GM21381 (cell line): Measurements from ENCODE around the gene LTBP2.
"Not testable (repeated sequence)": the region's sequence is repeated elsewhere in the genome, so short reads cannot be mapped to it uniquely, and the experiment has no call there.

Source experiments
- ATAC-seq: cut with Tn5 transposase; IDR thresholded peaks from one replicate; pipeline ENCODE4 v1.9.1; 2021; ENCODE audit warnings: mild to moderate bottlenecking, moderate library complexity; ENCODE audit not compliant: unreplicated experiment

LTBP2 gene

DNA sequence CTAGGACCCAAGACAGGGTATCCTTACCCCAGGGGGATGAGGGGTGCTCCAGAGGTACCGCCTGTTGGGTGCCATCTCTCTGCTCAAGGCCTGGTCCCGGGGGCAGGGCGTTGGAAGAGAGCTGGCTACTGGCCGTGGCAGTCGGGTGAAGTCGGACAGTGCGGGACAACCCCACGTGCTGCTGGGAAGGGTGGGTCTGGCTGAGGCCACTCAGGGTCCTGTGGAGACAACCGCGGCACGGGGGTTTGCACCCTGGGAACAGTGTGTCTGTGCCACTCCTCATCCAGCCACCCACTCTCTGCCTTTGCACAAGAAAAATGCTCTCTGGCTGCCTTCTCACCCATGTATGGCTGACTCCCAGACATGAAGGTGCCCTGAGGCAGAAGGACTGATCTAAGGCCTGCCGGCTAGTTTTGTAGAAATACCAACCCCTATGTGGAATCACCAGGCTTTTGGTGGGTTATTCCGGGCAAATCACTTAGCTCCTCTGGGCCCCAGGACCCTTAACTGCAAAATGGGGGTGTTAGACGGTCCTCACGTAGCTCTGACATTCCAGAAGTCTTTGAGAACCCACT lies 56.5 kb downstream of the LTBP2 start:
- ATAC-seq: no peak

DNA sequence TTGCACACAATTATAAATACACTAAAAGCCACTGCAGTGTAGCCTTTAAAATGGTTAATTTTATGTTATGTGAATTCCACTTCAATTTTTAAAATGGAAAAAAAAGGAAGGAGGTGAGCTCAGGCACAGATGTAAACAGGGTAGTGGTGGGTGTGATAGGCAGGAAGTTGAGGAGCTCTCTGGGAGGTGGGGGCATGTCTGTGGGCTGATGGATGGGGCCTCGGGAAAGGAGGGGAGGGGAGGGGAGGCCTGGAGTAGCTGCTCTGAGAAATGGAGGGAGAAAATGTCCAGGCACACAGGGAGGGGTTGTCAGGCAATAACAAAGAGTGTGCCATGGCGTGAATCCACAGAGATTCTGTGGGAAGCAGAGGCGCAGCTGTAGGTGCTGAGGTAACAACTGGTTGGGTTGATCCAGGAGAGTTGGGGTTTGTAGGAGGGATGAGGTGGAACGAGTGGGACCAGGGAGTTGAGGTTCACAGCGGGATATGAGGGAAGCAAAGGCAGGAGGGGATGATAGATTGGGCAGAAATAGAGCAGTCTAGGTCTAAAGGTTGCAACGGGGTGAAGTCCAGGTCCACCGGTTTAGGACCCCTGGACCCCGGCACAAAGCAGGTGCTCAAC lies 57.2 kb downstream of the LTBP2 start:
- ATAC-seq: no peak

DNA sequence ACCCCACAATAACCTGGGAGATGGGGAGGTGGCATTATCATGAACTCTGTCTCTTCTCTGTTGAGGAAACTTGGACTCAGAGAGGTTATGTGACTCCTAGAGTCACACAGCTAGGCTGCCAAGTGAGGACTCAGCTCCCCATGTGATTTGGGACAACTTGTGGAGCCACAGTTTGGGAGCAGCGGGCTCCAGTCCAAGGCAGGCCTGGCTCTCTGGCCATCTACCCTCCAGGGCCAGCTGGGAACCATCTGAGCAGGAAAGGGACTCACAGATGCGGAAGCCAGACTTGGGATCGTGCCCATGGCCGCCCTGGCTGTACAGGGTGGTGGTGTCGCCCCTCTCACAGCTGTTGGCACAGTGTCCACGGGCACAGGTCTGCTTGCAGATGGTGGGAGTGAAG lies 59.4 kb downstream of the LTBP2 start:
- no peak for ATAC-seq

DNA sequence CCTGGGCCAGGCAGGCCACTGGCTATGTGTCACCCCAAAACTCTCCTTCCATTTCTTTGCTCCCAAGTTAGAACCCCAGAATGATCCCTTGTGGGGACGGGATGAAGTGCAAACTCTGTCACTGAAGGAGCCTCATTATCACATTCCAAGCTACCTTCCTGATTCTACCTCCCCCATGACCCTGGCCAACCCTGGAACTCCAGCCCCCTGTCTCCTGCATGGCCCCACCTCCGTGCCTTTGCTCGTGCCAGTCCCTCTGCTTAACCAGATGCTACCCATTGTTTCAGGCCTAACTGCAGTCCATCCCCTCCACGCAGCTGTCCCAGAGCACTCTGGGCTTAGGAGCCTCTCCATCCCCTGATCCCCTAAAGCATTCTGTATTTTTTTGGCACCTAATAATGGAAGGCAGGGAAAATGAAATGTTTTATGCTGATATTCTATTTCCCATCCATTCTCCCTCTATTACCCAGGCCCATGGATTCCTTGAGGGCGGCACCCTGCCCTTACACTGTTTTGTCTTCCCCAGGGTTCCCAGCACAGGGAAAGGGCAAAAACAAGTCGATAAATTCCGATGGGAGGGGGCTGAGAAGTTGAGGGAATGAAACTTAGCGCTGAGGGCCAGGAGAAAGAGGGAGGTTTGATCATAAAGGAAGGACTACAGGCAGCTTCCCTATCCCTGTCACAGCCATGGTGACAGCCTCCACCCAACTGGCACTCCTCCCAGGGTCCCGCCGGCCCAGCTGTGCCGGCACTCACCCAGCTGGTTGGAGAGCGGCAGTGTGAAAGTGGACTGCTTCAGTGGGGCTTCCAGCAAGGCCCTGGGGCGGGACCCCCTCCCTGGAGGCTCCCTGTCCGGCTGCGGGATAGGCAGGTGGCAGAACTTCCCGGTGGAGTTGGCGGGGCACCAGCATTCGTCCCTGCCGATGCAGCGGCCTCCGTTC lies 60.3 kb downstream of the LTBP2 start:
- ATAC-seq: no peak

DNA sequence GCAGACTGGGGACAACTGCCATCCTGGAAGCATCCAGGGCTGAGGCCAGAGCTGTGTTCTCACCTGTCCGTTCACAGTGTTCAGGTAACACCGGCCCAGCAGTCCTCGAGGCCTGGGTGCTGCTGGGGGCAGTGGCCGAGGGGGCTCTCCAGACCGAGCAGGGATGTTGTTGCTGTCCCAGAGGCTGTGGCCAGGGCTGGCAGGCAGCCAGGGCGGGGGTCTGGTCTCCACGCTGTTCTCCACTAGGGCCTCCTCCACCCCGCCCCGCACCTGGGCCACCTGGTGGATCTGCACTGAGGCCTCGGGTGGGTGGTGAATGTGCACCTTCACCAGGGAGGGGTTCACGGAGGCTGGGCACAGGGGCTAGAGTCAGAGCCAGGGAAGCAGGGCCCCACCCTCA lies 61.0 kb downstream of the LTBP2 start:
- ATAC-seq: no peak

DNA sequence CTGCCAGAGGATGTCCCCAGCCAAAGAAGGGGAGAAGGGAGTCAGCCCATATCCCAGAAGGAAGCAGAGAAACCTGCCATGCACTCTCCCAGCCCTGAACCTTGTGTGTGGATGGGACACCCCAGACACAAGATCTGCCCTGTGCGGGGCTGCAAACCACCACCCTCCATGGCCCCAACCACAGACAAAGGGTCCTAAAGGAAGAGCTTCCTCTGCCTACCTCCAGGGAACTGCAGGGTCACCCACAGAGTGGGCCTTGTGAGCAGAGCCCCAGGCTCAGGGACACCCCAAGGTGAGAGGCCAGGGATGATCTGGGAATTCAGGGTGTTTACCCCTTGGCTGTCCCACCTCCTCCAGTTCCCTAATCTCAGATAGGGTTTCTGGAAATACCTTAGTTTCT lies 62.0 kb downstream of the LTBP2 start:
- ATAC-seq: no peak

DNA sequence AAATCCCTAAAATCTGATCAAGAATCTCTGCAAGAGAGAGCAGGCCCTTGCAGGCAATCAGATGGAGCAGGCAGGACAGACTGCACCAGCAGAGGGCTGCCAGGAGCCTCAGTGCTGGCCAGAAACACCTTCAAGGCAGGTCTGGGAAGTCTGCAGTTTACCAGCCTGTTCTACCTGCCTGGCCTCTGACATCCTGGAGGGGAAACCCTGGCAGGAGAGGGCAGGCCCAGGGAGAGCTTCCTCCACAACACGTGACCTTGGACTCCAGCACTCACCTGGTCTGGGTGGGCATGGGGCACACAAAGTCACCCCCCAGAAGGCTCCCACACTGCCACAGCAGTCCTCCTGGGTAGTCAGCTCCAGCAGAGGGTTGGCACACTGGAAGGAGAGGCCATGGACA lies 62.4 kb downstream of the LTBP2 start:
- ATAC-seq: no peak

DNA sequence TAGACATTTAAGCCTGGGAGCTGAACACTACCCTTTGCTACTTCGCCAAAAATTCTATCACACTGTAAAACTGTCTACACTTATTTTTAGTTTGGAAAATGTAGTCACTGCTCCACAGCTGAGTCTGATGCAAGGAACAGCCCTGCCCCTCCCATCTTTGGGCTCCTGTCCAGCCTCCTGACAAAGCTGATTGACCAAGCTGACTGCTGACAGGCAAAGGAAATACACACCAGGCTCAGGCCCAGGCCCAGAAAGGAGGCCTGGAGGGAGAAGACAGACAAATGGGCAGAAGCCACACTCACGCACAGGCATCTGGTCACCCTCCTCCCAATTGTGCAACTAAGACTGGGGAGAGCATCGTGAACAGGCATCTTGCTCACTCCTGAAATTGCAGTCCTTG lies 63.2 kb downstream of the LTBP2 start:
- ATAC-seq: no peak

DNA sequence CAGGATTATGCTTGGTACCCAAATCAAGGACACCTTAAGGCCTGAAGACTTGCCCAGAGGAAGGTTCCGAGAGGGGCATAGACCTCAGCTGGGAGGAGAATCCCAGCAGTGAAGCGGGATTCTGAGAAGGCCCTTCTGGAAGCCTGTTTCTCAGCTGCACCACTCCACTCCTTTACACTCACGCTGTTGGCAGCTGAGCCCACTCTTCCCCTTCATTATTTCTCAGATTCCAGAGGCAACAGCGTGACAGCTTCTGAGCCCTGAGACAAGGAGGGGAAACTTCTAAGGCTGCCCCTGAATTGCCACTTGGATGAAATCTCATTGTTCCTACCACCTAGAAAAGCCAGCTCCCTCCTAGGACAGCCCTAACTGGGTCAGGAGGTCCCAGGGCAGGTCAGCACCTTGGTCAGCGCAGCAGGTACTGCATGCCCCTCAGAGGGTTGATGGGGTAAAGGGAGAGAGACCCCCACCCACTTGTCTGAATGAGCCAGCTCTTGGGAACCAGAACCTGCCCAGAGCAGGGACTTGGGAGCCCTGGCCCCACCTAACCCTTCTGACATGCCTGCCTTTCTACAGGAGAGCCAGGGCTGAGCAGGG lies 64.6 kb downstream of the LTBP2 start:
- ATAC-seq: no peak

DNA sequence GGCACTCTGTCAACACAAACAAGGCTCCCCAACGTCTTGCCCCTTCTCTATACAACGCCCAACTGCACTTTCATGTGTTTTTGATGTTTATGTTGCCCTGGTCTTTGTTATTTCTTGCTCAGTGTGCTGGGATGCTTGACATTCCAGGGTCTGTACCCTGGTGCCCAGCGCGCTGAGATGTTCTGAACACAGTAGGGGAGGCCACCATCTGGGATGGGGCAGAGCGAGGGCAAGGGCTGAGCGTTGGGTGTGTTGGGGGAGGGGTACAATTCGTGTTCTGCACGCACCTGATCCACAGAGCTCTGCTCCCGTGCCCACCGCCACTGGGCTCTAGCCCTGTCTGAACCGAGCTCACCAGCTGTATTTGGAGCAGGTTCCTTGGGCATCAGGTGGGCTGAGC lies 65.6 kb downstream of the LTBP2 start:
- no peak for ATAC-seq

DNA sequence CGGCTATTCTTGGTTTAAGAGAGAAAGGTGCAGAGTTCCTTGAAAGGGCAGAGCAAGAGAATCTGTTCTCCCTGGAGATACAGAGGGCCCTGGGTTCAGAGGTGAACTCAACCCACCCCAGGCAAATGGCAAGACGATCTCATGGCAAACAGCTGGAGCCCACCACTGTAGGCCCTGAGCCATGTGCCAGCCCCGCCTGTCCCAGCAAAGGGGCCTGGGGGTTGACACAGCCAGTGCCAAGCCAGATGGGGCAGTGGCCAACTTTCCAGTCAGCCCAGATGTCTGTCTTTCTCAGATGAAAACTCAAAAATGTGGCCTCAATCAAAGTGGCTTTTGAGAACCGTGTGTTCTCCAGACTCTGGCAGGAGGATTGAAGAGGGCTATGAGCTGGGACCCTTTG lies 66.7 kb downstream of the LTBP2 start:
- ATAC-seq: no peak

DNA sequence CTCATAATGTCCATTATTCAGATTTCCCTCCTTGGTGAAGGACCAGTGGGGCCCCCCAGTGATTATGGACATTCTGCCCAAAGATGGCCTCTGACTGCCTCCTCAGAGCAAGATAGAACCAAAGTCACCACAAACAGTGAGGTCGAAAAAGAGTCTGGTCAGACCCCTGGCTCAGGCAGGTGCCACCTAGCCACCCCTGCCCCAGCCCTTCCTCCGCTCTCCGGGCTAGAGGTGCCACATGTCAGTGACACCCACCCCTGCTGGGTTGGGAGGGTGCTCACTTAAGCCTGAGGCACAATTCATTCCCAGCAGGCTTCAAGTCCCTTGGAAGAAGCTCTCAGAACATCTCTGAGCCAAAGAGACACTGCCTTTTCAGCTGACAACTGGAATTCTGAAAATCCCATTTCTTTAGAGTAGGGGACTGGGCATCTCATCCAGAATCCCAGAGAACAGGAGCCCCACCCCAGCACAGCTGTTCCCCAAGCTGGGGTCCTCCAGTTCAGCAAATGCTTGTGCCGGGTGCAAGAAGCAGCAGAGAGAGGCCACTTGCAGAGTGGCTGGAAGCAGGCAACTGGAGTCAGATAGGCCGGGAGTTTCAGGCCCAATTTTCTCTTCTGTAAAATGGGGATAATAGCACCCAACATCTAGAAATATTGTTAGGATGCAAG lies 68.1 kb downstream of the LTBP2 start:
- ATAC-seq: no peak

DNA sequence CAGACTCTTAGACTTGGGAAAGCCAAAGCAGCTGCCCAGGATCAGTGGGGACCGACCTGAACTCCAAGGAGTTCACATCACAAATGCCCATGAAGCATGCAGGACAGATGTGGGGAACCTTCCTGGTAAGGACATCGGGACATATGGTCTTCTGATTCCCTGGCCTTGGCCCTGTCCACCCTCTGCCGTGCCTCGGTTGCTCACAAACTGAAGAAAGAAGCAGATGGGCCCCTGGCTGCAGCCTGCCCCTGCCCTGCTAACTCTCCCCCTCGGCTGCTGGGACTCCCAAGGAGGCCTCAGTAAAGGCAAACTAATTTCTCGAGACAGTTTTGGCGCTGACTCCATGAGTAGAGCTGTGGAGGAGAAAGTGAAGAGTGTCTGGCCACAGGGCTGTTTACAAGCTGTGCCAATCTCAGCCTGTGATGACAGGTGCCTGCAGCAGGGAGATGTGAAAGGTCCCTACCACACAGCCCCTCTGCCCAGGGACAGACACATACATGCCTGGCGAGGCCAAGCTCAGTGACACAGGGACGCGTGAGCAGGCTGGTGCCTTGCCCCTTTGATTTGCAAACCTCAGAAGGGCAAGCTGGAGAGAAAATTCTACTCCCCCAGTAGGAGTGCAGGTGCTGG lies 69.9 kb downstream of the LTBP2 start:
- no peak for ATAC-seq

DNA sequence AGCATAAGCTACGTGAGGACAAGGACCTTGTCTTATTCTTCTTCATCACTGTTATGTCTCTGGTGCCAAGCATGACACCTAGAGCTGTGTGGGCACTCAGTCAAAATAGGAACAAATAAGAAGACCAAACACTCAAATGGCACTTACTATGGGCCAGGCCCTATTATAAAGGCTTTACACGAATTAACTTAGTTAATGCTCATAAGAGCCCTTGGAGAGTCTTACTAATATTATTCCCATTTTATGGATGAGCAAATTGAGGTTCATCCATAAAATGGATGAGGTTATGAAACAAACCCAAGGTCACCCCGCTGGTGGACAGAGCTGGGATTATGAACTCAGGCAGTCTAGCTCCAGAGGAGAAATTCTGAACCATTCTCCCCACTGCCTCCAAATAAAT lies 70.8 kb downstream of the LTBP2 start:
- no peak for ATAC-seq

DNA sequence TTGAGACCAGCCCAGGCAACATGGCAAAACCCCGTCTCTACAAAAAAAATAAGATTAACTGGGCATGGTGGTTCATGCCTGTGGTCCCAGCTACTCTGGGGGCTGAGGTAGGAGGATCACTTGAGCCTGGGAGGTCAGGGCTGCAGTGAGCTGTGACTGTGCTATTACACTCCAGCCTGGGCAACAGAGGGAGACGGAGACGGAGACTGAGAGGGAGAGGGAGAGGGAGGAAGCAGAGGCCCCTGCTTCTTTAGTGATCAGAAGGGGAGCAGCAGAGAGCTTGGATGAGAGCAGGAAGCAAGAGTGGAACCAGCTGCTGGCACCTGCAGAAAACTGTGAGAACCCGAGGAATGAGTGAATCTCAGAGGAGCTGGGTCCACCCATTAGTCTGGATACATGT lies 72.5 kb downstream of the LTBP2 start:
- ATAC-seq: no peak

DNA sequence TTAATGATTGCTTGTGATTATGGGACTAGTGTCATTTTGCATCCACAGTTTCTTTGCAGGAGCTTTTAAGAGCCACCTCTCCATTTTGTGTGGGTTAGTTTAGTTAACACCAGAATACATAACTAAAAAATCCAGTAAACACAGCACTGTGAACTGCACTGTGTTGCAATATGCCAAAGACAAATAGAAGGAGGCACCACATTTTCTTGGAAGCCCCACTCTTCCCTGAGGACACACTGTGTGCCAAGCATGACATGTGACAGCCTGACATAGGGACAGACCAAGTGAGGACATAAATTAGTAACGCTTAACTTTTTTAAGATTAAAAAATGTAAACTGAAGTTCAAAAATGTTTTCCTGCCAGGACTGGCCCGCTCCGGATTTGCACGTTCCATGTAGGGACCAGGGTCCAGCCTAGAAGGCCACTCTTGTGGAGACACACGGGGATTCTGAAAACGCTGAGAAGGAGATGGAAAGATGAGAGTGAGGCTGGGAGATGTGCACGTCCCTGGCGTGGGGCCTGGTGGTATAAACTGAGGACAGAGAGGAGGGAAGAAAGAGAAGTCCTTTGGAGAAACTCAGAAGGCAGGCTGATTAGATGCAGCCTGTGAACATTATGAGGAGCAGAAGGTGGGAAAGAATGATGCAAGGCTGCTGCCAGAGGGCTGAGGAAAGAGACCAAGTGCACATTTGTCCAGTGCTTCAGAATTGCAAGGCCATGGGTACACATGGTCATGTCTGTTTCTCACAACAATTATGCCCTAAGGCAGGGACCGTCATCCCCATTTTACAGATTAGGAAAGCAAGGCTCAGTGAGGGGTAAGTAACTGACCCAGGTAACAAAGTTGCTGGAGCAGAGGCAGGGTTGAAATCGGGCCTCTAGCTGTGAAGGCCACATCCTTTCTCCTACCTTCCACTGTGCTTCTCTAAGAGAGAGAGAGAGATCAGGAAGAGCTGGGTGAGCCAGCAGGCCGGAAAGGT lies 73.3 kb downstream of the LTBP2 start:
- ATAC-seq: no peak

DNA sequence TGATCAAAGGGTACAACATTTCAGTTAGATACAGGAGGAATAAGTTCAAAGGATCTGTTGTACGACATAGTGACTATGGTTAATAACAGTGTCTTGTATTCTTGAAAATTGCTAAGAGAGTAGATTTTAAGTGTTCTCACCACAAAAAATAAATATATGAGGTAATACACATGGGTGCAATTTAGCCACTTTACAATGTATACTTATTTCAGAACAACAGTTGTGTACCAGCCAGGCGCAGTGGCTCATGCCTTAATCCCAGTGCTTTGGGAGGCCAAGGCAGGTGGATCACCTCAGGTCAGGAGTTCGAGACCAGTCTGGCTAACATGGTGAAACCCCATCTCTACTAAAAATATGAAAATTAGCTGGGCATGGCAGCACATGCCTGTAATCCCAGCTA lies 75.7 kb downstream of the LTBP2 start:
- not testable (repeated sequence) for ATAC-seq

DNA sequence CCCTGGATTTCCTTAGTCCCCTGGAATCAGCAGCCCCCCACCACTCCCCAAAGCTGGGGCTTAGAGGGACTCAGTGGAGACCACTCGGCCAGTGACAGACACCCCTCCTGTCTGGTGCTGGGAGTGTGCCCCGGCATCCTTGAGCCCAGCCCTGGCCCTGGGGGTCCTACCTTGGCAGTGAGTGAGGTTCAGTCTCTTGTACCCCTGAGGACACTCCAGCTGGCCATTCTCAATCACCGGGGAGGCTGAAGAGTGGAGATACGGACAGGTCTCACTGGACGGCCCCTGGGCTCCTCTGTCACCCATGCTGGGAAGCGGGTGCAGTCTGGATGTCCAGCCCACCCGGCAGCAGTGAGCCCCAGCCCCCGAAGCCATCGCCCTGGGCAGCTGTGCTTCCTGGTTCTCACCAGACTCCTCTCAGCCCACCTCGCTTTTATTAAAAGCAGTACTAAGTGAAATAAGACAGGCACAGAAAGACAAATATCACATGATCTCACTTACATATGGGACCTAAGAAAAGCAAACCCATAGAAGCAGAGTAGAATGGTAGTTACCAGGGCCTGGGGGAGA lies 76.2 kb downstream of the LTBP2 start:
- ATAC-seq: no peak

DNA sequence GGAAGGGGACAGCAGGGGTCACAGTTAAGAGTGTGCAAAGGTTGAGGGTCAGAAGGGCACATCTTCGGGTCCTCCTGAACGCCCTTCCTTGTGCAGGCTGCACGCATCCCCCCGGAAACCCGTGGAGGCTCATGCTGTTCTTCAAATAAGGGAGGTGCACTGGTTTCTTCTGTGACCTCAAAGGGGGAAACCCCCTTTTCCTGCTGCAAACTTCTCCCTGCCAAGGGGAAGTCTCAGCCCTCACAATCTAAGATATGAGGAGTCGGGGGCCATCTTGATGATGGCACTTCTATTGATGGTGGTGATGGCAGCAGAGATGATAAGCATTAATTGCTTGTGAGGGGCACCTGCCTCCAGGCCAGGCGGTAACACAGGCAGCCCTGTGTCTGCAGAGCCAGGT lies 78.5 kb downstream of the LTBP2 start:
- no peak for ATAC-seq
